GM18502 (cell line): ENCODE data around the gene NUP54.

Experiments
- ATAC-seq: cut with Tn5 transposase; IDR thresholded peaks from one replicate; pipeline ENCODE4 v1.9.1; 2021; ENCODE audit warnings: mild to moderate bottlenecking; ENCODE audit not compliant: unreplicated experiment, poor library complexity

NUP54 gene

GRCh38 chr4:76074993-76075600 lies 73.1 kb downstream of the NUP54 start:
- no peak for ATAC-seq

- ATAC-seq: no peak
These were observed 73.7 kb downstream of the NUP54 start, which contains the start of gene ART3 for GRCh38 chr4:76074468-76074867. TSS of gene ART3 (plus strand) at chr4:76074709. CDS start at chr4:76075890, 1,181 bp downstream.

DNA sequence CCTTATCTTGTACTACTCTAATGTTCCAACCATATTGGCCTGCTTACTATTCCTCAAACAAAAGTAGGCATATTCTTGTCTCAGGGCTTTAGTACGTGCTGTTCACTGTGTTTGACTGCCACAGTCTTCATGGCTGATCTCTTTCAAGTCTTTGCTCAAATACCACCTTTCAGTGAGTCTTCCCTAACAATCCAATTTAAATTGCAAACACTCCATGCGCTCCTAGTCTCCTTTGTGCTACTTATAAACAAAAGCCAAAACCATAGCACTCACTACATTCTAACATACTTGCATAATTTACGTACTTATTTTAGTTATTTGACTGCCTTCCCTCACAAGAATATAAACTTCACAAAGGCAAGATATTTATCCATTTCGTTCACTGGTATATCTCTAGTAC lies 75.4 kb downstream of the NUP54 start:
- no peak for ATAC-seq

GRCh38 chr4:76067652-76068286 lies 80.4 kb downstream of the NUP54 start:
- ATAC-seq: peak; percentile 79

GRCh38 chr4:76066546-76066945 lies 81.7 kb downstream of the NUP54 start:
- ATAC-seq: no peak
